Measurements from ENCODE around the gene RNF213.

The RNF213 gene

GRCh38 chr17:80214012-80214877, 46.4 kb upstream of the RNF213 start:
- H3K4me3 ChIP-seq (ENCODE audit: low read depth, low read length): no peak overlapping the region
- no peak for DNase-seq (ENCODE audit: low read depth)
- no peak for TF ChIP-seq CTCF (IDR thresholded peaks at IDR 0.05; ENCODE audit: low read depth, low read length)
- no peak for TF ChIP-seq MAX (IDR thresholded peaks at IDR 0.05; ENCODE audit: low read depth, low read length)
- no peak for TF ChIP-seq MYC (IDR thresholded peaks at IDR 0.05; ENCODE audit: low read depth, low read length)
- TF ChIP-seq POLR2A (IDR thresholded peaks at IDR 0.05; ENCODE audit: extremely low read depth, insufficient read length): no peak

- no peak for DNase-seq (ENCODE audit: low read depth)
- TF ChIP-seq POLR2A (IDR thresholded peaks at IDR 0.05; ENCODE audit: extremely low read depth, insufficient read length) (no peak), MAX (IDR thresholded peaks at IDR 0.05; ENCODE audit: low read depth, low read length) (no peak), CTCF (IDR thresholded peaks at IDR 0.05; ENCODE audit: low read depth, low read length) (no peak), MYC (IDR thresholded peaks at IDR 0.05; ENCODE audit: low read depth, low read length) (no peak)
- no peak overlapping the region for H3K4me3 ChIP-seq (ENCODE audit: low read depth, low read length)
Measured at GRCh38 chr17:80214878-80215210, 45.8 kb upstream of the RNF213 start.

- DNase-seq (ENCODE audit: low read depth): no peak
- TF ChIP-seq MAX (IDR thresholded peaks at IDR 0.05; ENCODE audit: low read depth, low read length) (no peak), MYC (IDR thresholded peaks at IDR 0.05; ENCODE audit: low read depth, low read length) (no peak), POLR2A (IDR thresholded peaks at IDR 0.05; ENCODE audit: extremely low read depth, insufficient read length) (no peak), CTCF (IDR thresholded peaks at IDR 0.05; ENCODE audit: low read depth, low read length) (no peak)
- no peak overlapping the region for H3K4me3 ChIP-seq (ENCODE audit: low read depth, low read length)
Measured at GRCh38 chr17:80216473-80217456, 43.9 kb upstream of the RNF213 start.

GRCh38 chr17:80217703-80218362, 42.8 kb upstream of the RNF213 start:
- no peak for TF ChIP-seq MAX (IDR thresholded peaks at IDR 0.05; ENCODE audit: low read depth, low read length)
- TF ChIP-seq POLR2A (IDR thresholded peaks at IDR 0.05; ENCODE audit: extremely low read depth, insufficient read length): no peak
- no peak for DNase-seq (ENCODE audit: low read depth)
- H3K4me3 ChIP-seq (ENCODE audit: low read depth, low read length): no peak overlapping the region

GRCh38 chr17:80218391-80218790, 42.3 kb upstream of the RNF213 start:
- TF ChIP-seq MYC (IDR thresholded peaks at IDR 0.05; ENCODE audit: low read depth, low read length) (no peak), POLR2A (IDR thresholded peaks at IDR 0.05; ENCODE audit: extremely low read depth, insufficient read length) (no peak), CTCF (IDR thresholded peaks at IDR 0.05; ENCODE audit: low read depth, low read length) (no peak), MAX (IDR thresholded peaks at IDR 0.05; ENCODE audit: low read depth, low read length) (no peak)
- no peak for DNase-seq (ENCODE audit: low read depth)
- H3K4me3 ChIP-seq (ENCODE audit: low read depth, low read length): no peak overlapping the region

Data from NB4 (cell line).